Activated CD8-positive, alpha-beta memory T cell treated with anti-CD3 and anti-CD28 coated beads for 48 hours (primary cell): ENCODE data around the gene ALLC.

ENCODE experiments used
- DNase-seq, 3 experiments: peaks; one replicate each; pipeline ENCODE4 v3.0.0-alpha.2; 2020; ENCODE audit warnings: low read depth in 2 of 3, low spot score in 2 of 3

Gene ALLC

DNA sequence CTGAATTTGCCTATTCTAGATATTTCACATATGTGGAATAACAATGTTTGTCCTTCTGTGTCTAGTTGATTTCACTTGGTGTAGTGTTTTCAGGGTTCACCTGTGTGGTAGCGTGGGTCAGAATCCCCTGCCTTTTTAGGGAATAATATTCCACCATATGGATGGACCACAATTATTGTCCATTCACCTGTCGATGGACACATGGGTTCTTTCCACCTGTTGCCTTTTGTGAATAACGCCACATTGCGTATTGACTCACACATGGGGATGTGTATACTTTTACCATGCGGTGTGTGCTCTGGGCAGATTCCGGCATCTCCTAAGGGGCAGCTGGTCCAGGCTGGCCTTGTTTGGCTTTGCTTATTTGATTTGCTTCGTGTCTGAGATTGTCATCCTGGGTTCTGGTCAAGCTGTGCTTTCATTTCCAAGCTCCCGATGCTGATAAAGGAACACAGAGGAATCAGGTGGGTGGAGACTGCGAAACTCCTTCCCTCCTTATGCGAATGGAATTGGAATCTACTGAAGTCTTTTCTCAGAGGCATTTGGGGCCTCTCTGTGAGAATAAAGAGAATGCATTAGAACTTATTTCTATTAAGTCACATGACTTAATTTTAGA is 18.9 kb upstream of the ALLC start:
- no peak for DNase-seq

DNA sequence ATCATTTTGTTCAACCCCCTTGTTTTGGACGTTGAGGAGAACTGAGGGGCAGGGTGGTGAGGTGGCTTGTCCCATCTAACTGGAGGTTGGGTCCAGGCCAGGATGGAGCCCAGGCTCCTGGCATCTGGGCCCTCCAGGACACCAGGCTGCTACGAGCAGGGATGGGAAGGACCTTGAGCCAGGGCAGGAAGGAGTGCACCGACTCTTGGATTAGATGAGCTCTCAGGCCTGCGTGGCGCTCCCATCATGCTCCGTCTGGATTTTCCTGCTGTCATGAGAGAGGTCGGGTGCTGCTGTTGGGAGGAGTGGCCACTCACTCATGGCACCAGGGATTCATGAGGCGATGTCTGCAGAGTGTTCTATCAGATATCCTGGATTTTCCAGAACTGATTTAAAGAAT is 18.3 kb upstream of the ALLC start:
- no peak for DNase-seq

DNA sequence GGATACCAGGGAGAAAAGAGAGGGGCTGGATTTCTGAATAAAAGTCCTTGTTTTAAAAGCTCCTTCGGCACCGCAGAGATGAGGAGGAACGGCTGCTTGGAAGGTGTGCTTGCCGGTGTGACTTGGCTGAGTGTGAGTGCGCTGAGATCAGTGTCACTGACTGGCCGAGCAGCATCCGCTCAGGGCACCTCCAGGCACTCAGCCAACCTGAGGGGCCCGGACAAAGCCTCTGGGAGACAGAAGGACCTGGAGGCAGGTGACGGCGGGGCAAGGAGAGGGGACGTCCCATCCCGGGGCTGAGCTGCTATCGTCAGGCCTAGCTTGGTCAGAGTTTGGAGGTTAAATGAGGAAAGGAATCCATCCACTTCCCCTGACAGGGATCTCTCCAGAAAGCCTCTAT is 16.8 kb upstream of the ALLC start:
- DNase-seq = no peak

DNA sequence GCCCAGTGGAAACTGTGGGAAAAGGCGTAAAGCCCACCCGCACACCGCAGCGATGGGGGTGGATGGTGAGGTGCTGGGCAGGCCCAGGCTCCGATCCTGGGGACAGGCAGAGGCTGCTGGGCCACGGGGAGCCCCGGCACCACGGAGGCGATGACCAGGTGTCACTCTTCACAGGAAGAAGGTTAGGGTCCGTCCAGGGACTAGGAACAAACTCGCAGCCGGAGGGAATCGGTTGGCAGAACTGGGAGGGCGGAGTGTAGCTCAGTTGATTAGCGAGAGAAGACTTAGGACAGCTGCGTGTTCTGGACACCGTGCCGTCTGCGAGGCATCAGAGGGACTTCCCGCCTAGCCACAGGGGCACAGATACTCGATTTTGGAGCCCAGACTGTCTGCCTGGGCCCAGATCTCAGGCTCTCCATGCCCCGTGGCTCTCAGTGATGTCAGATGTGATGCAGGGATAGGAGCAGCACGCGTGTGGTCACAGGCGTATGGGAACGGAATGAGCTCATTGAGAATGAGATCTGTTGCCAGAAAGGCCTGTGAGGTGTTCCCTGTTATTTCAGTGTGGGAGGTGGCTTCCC is 16.1 kb upstream of the ALLC start:
- no peak for DNase-seq

DNA sequence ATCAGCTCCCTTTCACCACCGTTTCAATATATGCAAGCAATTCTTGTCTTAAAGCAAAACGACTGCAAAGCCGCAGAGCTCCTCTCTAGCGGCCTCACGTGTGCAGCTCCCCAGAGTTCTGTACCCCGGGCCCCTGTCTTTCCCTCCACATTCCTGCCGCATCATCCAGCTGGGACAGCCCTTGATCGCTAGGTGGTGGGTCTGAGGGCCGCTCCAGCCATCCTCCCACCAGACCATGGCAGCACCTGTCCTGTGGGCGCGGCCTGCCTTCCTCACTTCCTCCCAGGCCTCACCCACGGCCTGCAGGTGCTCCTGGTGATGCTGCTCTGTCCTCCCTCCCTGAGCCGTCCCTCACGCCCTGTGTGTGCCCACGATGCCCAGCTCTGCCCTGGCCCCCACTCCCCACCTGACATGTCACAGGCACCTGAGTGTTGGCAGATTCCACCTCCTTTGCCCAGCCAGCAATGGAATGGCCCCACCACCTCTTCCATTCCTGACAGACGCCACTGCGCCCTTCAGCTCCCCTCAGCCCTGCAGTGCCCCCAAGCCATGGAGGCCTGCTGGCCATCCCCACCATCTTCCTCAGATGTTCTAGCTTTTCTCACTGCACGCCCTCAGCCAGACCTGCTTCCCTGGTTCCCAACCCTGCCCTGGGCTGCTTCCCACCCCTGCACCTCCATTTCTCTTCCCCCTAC is 15.3 kb upstream of the ALLC start:
- DNase-seq = no peak

DNA sequence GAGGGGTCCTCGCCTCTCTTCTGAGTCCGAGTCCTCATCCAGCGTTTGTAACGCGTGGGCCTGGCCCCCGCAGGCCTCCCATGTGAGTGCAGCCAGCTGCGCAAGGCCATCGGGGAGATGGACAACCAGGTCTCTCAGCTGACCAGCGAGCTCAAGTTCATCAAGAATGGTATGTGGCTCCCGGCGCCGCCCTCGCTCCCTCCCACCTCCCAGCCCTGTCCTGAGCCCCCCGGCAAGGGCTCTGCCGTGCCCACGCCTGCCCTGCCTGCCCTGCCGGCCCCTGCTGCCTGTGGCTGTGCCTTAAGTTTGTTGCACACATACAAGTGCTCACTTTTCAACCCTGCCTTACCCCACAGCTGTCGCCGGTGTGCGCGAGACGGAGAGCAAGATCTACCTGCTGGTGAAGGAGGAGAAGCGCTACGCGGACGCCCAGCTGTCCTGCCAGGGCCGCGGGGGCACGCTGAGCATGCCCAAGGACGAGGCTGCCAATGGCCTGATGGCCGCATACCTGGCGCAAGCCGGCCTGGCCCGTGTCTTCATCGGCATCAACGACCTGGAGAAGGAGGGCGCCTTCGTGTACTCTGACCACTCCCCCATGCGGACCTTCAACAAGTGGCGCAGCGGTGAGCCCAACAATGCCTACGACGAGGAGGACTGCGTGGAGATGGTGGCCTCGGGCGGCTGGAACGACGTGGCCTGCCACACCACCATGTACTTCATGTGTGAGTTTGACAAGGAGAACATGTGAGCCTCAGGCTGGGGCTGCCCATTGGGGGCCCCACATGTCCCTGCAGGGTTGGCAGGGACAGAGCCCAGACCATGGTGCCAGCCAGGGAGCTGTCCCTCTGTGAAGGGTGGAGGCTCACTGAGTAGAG is 14.4 kb upstream of the ALLC start:
- no peak for DNase-seq

DNA sequence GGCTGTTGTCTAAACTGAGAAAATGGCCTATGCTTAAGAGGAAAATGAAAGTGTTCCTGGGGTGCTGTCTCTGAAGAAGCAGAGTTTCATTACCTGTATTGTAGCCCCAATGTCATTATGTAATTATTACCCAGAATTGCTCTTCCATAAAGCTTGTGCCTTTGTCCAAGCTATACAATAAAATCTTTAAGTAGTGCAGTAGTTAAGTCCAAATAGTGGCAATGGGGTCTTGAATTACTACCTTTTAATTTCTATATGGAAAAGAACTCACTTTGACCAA is 13.8 kb upstream of the ALLC start:
- DNase-seq = no peak

DNA sequence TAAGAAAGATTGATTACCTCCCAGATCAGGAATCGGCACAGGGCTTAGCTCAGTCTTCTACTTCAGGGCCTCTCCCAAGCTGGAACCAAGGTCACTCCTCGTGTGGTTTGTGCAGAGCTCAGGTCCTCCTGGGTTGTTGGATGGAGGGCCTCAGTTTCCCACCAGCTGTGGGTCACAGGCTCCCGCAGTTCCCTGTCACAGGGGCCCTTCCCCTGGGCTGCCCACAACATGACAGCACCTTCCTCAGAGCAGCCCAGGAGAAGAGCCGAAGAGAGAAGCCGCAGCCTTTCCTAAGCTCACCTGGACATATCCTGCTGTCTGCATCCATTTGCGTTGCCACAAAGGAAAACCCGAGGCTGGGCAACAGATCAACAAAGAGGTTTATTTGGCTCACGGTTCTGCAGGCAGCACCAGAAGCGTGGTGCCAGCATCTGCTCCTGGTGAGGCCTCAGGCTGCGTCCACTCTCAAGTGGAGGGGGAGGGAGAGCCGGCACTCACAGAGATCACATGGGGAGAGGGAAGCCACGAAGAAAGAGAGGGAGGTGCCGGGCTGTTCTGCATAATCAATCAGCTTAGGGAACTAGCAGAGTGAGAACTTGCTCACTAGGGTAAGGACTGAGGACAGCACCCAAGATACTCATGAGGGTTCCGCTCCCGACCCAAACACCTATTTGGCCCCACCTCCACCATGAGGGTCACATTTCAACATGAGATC is 13.0 kb upstream of the ALLC start:
- DNase-seq = no peak

DNA sequence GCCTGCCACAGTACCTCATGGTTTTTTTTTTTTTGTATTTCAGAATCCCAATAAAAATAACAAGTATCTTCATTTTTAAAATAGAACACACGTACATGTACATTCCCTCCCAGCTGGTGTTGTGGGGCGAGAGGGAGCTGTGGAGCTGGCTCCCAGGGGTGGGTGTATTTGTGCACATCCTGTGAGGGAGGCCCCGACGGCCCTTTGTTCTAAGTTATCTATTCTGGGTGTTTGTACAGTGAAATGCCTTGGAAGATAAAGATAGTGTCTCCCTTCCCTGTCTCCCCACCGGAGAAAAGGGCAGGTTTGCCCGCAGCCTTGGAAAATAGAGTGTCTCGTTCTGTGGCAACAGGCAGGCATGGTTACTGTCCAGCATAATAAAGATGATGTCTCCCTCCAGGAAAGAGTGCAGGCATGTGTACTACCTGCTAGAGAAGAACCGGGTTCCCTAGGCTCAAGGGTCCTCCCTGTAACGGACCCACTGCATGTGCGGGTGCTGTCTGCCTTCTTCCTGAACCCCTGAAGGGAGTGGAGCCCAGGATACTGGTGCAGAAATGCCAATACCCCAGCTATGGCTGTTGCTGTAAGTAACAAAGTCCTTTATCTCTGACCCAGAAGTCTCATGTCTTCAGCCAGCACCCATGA is 12.1 kb upstream of the ALLC start:
- DNase-seq = no peak

DNA sequence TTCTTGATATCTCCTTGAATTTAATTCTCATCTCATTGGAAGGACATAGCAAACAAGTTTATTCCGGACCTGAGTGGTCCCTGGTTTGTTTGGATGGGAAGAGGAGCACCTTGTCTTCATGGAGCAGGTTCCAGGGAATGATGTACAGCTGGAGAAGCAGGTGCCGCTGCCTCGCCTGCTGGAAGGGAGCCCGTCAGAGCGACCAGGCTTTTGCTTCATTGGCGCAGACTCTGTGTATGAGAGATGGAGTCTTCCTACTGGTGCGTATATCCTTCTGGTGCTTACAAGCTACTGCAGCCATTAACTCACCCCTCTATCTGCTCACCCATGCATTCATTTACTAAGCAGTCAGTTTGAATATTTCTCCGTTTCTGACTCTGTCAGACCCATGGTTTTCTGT is 11.6 kb upstream of the ALLC start:
- no peak for DNase-seq

DNA sequence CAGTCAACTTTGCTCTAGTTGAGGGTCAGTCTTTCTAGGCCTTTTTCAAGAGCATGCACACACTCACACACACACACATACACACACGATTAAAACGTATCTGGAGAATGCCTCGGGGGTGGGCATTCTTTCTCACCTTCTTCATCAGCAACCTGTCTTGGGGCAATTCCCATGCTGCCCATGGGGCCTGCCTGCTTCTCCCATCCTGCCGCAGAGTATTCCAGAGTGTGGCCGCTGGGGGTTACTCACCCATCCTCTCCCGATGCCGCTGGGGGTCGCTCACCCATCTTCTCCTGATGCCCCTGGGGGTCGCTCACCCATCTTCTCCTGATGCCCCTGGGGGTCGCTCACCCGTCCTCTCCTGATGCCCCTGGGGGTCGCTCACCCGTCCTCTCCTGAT is 10.8 kb upstream of the ALLC start:
- no peak for DNase-seq

DNA sequence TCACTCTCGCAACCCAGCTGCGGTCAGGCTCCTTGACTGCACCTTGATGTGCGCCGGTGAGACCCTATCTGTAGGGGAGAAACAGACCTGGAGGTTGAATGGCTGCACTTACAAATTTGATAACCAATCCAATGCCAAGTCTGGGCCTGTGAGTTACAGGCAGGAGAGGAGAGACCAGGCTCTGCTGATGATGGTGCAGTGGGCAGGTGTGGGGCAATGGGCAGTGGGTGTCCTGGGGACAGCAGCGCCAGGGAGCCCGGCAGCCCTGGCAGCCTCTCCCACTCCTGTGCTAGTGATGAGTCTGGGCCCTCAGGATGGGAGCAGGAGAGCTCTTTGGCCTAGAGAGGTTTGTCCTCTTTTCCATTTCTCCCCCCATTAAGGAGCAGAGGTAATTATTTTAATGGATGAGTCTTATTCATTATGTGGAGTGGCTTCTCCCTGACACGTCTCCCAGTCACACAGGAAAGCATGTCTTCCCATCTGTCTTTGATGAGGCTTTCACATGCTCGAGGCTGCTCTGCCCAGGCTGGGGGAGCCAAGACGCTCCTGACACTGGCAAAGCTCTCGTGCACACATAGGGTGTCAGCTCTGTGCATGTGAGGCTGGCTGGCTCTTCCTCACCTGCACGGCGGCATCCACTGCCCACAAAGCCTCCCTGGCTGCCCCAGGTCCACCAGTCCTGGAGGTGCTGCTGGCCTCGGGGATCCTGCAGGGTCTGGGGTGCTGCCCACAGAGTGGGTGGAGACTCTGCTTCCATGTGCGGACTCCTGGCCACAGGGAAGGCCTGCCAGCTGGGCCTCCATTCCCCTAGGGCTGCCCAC is 10.0 kb upstream of the ALLC start:
- DNase-seq = no peak

DNA sequence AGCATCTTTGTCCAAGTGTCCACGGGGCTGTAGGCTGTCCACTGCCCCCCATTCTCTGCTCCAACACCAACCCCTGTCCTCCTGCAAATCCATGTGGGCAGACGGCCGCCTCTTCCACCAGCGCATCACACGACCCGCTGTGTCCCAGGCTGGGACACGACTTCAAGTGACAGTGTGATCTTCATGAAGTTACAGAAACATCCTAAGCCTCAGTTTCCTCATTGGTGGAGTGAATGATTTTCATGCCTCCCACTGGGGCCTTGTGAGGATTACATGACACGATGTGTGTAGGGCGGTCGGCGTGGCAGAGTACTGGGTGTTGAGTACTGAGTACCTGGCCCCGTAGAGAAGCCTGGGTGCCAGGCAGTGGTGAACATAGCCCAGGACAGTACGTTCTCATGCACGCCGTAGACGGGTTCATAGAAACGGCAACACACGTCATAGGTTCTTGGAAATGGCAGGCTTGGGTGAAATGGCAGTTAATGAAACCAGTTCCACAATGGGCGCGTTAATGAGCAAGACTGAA is 9.3 kb upstream of the ALLC start:
- no peak for DNase-seq

DNA sequence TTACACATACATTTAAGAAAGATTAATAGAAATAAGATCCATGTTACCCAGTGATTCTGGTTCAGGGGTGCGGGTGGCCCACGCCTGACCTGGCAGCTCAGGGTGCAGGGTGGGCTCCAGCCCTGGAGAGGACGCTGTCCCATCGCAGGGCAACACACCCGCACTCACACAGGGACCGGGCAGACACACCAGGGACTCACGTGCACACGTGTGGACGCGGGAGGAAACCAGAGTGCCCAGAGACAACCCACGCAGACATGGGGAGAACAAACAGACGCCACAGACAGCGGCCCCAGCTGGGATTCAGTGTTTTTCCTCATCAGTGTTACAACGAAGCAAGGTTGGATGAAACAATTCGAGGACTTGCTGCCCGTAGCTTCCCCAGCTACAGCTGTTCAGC is 8.4 kb upstream of the ALLC start:
- DNase-seq = no peak

DNA sequence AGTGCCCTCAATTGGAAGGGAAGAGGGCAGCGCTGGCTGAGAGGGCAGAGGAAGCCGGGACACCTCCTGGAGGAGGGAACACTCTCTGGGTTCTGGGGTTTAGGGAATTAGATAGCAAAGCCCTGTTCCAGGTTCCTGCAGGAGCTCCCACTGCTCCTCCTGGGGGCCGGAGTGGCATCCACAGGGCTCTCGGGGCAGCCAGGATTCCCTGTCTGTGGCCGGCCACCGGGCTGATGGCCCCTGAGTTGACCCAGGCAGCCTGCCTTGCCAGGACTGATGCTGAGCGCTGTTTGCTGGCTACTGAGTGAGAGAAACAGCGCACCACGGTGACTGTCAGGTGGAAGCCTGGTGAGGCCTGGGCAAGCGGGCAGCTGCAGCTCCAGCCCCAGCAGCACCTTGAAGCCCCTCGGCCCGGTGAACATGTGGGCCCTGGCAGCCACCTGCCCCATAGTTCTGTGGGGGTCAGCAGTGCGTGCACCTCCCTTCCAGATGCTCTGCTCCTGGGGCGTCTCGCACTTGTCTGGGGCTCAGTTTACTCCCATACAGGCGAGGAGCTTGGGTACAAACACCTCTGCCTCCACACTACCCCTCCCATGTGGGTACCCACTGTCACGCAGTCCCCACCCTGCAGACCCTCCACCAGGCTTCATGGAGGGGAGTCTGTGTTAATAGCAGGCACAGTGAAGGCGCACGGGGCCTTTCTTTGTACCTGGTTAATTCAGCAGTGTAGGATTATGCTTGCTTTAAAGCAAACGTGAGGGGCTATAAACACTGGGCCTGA is 7.7 kb upstream of the ALLC start:
- no peak for DNase-seq

DNA sequence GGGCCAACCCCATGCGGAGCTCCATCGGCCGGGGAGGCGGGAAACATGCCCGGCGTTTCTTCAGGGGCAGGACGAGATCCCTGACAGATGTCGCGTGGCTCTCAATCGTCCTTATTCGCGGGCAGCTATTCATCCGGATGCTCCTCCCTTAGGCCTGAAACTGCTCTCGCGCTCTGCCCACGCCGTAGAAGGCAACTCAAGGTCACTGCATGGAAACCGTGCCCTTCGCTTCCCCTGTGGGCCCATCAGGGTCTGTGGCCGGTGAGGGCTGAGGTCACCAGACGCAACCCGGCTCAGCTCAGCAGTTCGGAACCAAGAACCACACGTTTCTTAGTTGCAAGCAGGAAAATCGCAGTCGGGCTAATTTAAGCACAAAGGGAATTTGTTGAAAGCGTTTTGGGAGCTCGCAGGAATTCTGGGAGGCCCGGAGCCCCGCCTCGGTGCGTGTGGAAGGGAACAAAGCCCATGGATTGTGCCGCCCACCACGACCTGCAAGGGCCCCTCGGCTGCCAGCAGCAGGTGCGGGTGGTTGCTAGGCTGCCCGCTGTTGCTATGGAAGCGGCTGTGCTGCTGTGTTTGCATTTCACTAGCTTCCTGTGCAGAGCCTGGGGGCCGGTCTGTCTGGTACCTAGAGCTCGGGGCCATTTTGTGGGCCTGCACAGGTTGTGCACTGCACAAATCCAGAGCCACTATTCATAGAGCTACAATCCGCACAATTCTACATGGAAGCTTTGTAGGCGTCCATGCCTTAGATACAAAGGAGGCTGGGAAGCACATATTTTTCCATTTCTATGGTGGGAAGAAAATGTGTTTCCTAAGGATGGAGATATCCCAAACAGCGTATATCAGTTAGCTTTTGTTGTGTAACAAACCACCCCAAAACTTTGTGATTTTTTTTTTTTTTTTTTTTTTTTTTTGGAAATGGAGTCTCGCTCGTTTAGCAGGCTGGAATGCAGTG is 6.0 kb upstream of the ALLC start:
- peak; percentile 32 to 42 (median 38) for DNase-seq

DNA sequence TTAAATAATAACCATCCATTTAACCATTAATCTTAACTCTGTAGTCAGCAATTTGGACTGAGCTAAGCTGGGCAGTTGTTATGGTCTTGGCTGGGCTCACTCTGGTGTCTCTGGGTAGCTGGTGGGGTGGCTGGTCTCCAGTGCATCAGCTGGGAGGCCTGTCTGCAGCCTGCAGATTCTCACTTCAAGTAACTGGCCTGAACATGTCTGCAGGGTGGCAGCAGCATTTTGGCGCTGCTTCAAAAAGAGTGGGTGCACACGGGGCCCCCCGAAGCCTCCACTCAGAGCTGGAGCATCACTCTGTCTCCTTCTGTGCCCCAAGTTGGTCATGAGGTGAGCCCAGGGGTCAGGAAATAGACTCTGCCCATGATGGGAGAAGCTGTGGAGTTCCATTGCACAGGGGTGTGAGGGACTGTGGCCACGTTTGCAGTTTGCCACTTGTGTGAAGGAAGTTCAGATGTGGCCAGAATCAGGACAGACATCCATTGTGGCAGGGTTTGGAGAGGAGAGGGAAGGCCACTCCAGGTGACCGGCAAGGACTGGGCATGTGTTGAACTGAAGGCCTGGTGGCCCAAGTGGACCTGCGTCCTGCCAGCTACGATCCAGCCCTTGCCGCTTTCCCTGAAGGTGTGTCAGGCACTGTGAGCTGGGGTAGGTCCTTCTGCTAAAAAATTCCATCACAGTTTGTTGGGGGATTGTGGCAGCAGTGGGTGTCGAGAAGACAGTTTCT is 4.9 kb upstream of the ALLC start:
- no peak for DNase-seq
